GM06990 (cell line): ENCODE measurements around the gene HOXC11.

Experiments used
- DNase-seq: peaks from one replicate; pipeline ENCODE4 v3.0.0-alpha.2; 2011; ENCODE audit not compliant: insufficient read length; ENCODE audit errors: extremely low read depth
- H3K27me3 ChIP-seq: replicated peaks from 2 replicates; pipeline ENCODE4 v1.6.0; 2011; ENCODE audit warnings: low read length; ENCODE audit not compliant: control insufficient read depth, insufficient read depth
- H3K36me3 ChIP-seq: 2 replicates; pipeline ENCODE4 v1.5.1; 2011; ENCODE audit warnings: low read length; ENCODE audit not compliant: control insufficient read depth, insufficient read depth
- H3K4me3 ChIP-seq: replicated peaks from 2 replicates; pipeline ENCODE4 v1.5.1; 2011; ENCODE audit warnings: low read depth, mild to moderate bottlenecking, control low read depth, low read length
- TF ChIP-seq, protein P1 (sequence below): IDR thresholded peaks from 2 replicates; pipeline ENCODE4 v1.5.1; 2011; ENCODE audit warnings: low read length, control low read depth, mild to moderate bottlenecking, inconsistent platforms; ENCODE audit not compliant: insufficient read depth, poor library complexity, severe bottlenecking

HOXC11 gene

DNA sequence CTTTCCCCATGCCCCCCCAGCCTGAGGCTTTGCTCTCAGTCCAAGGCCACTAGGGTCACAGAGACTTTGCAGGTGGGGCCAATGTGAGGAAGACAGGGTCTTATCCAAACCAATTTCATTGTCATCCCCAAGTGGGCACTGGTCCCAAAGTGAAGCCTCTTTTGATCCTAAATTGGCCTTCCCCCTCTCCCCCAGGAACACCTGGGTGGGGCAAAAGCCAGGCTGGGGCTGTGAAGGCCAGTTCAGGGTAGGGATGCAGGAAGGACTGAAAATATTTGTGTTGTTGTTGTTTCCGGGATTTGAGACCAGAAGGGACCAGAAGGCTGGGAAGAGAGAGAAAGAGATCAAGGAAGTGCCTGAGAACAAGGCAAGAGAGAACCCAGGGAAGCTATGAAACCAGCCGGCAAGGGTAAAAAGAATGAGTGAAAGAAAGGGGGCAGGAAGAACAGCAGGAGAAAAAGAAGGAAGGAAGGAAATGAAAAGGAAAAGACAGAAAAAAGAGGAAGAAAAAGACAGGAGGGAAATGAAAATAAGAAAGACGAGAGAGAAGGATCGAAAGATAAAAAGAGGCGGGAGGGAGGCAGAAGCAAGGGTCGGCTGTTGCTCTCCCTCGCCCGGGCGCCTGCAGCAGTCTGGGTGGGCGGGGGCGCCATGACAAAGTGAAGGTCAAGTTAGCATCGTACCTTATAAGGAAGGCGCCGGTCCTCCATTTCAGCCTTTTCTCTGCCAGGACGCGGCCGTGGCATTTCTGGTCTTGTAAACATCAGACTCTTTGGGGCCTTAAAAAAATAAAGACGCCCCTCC lies 7.4 kb upstream of the HOXC11 start:
- H3K4me3 ChIP-seq, result no peak overlapping the region
- peaks cover 10% of the 10 kb centered on the region for H3K27me3 ChIP-seq
- DNase-seq, result no peak
- TF ChIP-seq, protein P1, sequence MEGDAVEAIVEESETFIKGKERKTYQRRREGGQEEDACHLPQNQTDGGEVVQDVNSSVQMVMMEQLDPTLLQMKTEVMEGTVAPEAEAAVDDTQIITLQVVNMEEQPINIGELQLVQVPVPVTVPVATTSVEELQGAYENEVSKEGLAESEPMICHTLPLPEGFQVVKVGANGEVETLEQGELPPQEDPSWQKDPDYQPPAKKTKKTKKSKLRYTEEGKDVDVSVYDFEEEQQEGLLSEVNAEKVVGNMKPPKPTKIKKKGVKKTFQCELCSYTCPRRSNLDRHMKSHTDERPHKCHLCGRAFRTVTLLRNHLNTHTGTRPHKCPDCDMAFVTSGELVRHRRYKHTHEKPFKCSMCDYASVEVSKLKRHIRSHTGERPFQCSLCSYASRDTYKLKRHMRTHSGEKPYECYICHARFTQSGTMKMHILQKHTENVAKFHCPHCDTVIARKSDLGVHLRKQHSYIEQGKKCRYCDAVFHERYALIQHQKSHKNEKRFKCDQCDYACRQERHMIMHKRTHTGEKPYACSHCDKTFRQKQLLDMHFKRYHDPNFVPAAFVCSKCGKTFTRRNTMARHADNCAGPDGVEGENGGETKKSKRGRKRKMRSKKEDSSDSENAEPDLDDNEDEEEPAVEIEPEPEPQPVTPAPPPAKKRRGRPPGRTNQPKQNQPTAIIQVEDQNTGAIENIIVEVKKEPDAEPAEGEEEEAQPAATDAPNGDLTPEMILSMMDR, result no peak
- no peaks in the 10 kb centered on the region for H3K36me3 ChIP-seq

DNA sequence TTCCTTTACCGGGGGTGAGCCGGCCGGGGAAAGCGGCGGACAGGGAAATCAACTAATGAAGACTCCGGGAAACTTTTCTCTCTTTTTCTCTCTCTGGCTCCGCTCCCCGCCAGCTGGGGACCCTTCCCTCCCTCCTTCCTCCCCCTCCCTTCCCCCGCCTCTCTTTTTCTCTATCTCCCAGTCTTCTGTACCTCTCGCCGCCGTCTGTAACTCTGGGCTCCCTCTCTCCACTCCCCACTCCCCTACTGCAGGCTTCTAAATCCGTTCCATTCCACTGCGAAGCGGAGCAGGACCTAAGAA lies 6.9 kb upstream of the HOXC11 start:
- TF ChIP-seq, protein P1, result no peak
- H3K36me3 ChIP-seq, result no peaks in the 10 kb centered on the region
- no peak for DNase-seq
- peaks cover 10% of the 10 kb centered on the region for H3K27me3 ChIP-seq
- H3K4me3 ChIP-seq, result no peak overlapping the region

DNA sequence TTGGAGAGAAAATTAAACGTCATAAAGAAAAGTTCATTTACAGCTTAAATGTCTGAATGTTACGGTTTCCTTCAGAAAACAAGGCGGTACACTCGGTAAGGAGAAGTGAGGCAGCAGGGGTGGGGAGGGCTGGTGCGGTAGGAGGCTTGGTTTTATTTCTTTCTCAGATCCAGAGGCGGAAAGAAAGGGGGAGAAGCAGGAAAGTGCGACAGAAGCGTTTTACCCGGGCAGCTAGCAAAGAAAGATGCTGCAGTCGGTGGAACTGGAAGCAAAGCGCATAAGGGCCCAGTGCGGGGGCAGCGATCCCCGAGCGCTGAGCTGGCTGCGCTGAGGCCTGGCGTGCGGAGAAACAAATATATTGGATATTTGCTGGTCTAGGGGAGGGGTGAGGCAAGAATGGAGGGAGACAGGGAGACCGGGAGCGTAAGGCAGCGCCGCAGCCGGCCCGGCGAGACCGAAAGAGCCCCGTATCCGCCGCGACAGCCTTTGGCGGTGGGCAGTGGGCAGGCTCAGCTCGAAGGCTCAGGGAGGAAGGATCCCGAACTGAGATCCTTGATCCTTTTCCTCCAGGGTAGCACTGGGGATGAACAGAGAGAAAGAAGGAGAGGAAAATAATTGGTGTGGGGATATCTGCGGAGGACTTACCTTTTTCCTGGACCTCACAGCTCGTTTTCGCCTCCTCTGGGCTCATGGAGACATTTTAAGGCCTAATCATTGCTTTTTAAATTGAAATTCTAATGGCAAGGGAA lies 6.4 kb upstream of the HOXC11 start:
- Histone ChIP-seq H3K36me3 (no peaks in the 10 kb centered on the region), H3K27me3 (peaks cover 11% of the 10 kb centered on the region), H3K4me3 (no peak overlapping the region)
- TF ChIP-seq, protein P1, result no peak
- no peak for DNase-seq

DNA sequence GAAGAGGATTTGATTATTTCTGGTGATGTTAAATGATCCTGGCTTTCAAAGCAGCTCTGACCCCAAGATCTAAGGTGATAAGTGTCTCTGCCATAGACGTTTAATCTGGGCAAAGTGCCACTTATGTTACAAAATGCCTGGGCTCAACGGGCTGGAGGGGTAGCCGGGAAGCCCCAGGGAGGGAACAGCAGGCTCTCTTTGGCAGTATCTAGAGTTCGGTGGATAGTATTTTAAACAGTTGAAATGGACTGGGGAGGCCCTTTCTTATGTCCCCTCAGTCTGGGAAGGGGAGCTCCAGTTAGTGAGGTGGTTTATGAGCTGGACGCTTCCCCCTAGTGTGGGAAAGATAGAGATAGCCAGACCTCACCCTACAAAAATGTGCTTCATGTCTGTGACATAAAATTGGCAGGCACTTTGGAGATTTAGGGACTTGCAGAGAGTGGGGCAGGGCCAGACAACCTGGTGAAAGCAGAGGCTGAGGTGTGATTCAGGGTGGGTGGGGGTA lies 5.5 kb upstream of the HOXC11 start:
- H3K27me3 ChIP-seq, result peaks cover 11% of the 10 kb centered on the region
- no peaks in the 10 kb centered on the region for H3K36me3 ChIP-seq
- H3K4me3 ChIP-seq, result no peak overlapping the region
- no peak for DNase-seq
- TF ChIP-seq, protein P1, result no peak

DNA sequence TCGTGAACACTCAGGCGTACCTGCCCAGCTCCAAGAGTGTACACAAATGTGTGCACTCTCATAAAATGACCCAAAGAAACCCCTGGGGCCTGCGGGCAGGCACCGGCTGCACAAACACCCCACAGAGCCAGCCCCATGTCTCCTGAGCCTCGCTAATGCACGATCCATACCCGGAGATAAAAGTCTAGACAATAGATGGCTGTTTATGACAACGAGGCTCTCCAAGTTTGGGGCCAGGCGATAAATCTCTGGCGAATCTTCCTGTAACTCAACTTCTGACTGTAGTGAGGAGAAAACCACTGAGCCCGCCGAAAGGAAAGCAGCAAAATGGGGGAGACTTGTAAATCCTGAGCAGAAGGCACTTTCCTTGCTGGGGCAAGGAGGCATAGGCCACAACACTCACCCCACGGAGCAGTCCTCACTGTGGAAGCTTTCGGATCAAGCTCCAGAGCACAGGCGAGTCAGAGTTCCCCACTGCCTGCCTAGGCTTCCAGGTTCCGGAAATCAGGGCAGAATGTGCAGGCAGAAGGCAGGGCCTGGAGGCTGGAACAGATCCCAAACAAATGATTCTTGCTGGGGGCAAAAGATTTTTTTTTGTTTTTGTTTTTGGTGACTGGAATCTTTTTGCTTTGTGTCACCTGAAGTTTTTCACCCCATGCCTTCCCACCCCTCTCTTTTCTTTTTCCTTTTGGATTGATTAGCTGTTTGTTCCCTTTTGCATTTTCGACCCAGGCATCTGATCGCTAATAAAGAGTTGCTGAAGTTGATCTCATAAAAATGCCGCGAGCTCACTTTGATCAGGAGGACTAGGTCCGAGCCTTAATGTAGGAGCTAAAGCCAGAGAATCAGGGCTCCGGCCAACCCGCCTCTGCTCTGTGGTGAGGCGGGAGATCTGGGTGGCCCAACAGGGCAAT lies 4.5 kb upstream of the HOXC11 start:
- H3K4me3 ChIP-seq, result no peak overlapping the region
- H3K27me3 ChIP-seq, result peaks cover 11% of the 10 kb centered on the region
- no peak for DNase-seq

More for the DNA sequence above, 4.5 kb upstream of the HOXC11 start:
- no peaks in the 10 kb centered on the region for H3K36me3 ChIP-seq
- TF ChIP-seq, protein P1, result no peak
